GM23338 (cell line): ENCODE measurements around the gene NACA2.
"Not testable (repeated sequence)": the region's sequence is repeated elsewhere in the genome, so short reads cannot be mapped to it uniquely, and the experiment has no call there.

Experiments
- CREB1 ChIP-seq: fragments of 250-450 bp; sonication (Bioruptor Pico); IDR thresholded peaks from 2 replicates; pipeline ENCODE4 v1.5.0; 2020; ENCODE audit warnings: low read depth, mild to moderate bottlenecking, moderate library complexity
- EZH2 ChIP-seq: fragments of 200-600 bp; sonication (generic); IDR thresholded peaks from one replicate; pipeline ENCODE4 v1.8.0; 2017; ENCODE audit warnings: antibody characterized with exemption, mild to moderate bottlenecking, low read depth; ENCODE audit not compliant: unreplicated experiment
- EZH2phosphoT487 ChIP-seq: fragments of 200-600 bp; sonication (generic); IDR thresholded peaks from one replicate; pipeline ENCODE4 v1.8.1; 2018; ENCODE audit warnings: antibody characterized with exemption; ENCODE audit not compliant: unreplicated experiment
- JUNB ChIP-seq: IDR thresholded peaks from one replicate; pipeline ENCODE4 v1.6.1; 2016; ENCODE audit warnings: antibody characterized with exemption; ENCODE audit not compliant: unreplicated experiment
- POLR2AphosphoS5 ChIP-seq: IDR thresholded peaks from 2 replicates; pipeline ENCODE4 v1.6.1; 2016; ENCODE audit warnings: antibody characterized with exemption, low read depth
- ZNF114 ChIP-seq: fragments of 250-450 bp; sonication (Bioruptor Pico); IDR thresholded peaks from 2 replicates; pipeline ENCODE4 v1.5.0; 2020; ENCODE audit warnings: mild to moderate bottlenecking, moderate library complexity
- TF ChIP-seq, protein P1 (sequence below), 2 experiments: fragments of 200-600 bp in 1 of 2; sonication (generic) in 1 of 2; conservative IDR thresholded peaks; 2 replicates each; pipeline versions ENCODE4 v1.5.1 to v1.6.1; 2016 to 2017; ENCODE audit warnings: antibody characterized with exemption in 2 of 2, low read depth in 2 of 2, mild to moderate bottlenecking in 2 of 2, moderate library complexity in 1 of 2
- TF ChIP-seq, protein P2 (sequence below): IDR thresholded peaks from one replicate; pipeline ENCODE4 v1.6.1; 2018; ENCODE audit warnings: antibody characterized with exemption; ENCODE audit not compliant: unreplicated experiment

DNA sequence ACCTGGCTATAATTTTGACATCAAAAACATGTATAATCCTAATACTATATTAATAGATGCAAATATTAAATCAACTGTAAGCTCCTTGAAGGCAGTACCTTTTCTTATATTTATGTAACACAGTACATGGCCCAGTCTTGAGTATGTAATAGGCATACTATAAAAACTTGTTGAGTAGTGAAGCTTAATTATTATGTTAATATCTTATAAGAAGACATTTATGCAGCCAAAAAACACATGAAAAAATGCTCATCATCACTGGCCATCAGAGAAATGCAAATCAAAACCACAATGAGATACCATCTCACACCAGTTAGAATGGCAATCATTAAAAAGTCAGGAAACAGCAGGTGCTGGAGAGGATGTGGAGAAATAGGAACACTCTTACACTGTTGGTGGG is 25.2 kb downstream of the NACA2 start:
- TF ChIP-seq, protein P1, sequence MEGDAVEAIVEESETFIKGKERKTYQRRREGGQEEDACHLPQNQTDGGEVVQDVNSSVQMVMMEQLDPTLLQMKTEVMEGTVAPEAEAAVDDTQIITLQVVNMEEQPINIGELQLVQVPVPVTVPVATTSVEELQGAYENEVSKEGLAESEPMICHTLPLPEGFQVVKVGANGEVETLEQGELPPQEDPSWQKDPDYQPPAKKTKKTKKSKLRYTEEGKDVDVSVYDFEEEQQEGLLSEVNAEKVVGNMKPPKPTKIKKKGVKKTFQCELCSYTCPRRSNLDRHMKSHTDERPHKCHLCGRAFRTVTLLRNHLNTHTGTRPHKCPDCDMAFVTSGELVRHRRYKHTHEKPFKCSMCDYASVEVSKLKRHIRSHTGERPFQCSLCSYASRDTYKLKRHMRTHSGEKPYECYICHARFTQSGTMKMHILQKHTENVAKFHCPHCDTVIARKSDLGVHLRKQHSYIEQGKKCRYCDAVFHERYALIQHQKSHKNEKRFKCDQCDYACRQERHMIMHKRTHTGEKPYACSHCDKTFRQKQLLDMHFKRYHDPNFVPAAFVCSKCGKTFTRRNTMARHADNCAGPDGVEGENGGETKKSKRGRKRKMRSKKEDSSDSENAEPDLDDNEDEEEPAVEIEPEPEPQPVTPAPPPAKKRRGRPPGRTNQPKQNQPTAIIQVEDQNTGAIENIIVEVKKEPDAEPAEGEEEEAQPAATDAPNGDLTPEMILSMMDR (conservative IDR thresholded peaks at IDR 0.05; ENCODE audit: low read depth in 2 of 2): not testable (repeated sequence)
- TF ChIP-seq POLR2AphosphoS5; EZH2; CREB1 (CRISPR knock-in tag); JUNB; ZNF114 (CRISPR knock-in tag); EZH2phosphoT487: not testable (repeated sequence)
- TF ChIP-seq, protein P2, sequence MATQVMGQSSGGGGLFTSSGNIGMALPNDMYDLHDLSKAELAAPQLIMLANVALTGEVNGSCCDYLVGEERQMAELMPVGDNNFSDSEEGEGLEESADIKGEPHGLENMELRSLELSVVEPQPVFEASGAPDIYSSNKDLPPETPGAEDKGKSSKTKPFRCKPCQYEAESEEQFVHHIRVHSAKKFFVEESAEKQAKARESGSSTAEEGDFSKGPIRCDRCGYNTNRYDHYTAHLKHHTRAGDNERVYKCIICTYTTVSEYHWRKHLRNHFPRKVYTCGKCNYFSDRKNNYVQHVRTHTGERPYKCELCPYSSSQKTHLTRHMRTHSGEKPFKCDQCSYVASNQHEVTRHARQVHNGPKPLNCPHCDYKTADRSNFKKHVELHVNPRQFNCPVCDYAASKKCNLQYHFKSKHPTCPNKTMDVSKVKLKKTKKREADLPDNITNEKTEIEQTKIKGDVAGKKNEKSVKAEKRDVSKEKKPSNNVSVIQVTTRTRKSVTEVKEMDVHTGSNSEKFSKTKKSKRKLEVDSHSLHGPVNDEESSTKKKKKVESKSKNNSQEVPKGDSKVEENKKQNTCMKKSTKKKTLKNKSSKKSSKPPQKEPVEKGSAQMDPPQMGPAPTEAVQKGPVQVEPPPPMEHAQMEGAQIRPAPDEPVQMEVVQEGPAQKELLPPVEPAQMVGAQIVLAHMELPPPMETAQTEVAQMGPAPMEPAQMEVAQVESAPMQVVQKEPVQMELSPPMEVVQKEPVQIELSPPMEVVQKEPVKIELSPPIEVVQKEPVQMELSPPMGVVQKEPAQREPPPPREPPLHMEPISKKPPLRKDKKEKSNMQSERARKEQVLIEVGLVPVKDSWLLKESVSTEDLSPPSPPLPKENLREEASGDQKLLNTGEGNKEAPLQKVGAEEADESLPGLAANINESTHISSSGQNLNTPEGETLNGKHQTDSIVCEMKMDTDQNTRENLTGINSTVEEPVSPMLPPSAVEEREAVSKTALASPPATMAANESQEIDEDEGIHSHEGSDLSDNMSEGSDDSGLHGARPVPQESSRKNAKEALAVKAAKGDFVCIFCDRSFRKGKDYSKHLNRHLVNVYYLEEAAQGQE: not testable (repeated sequence)
